Measurements from ENCODE around the gene CYP2A7. TPM values are rescaled to one million over a fixed set of nuclear protein-coding genes. Genes with fewer than 3 reads are reported as not detected.
"Not testable (repeated sequence)": the region's sequence is repeated elsewhere in the genome, so short reads cannot be mapped to it uniquely, and the experiment has no call there.

The CYP2A7 gene
- total RNA-seq, 4 donors from 2014 or later = not detected

DNA sequence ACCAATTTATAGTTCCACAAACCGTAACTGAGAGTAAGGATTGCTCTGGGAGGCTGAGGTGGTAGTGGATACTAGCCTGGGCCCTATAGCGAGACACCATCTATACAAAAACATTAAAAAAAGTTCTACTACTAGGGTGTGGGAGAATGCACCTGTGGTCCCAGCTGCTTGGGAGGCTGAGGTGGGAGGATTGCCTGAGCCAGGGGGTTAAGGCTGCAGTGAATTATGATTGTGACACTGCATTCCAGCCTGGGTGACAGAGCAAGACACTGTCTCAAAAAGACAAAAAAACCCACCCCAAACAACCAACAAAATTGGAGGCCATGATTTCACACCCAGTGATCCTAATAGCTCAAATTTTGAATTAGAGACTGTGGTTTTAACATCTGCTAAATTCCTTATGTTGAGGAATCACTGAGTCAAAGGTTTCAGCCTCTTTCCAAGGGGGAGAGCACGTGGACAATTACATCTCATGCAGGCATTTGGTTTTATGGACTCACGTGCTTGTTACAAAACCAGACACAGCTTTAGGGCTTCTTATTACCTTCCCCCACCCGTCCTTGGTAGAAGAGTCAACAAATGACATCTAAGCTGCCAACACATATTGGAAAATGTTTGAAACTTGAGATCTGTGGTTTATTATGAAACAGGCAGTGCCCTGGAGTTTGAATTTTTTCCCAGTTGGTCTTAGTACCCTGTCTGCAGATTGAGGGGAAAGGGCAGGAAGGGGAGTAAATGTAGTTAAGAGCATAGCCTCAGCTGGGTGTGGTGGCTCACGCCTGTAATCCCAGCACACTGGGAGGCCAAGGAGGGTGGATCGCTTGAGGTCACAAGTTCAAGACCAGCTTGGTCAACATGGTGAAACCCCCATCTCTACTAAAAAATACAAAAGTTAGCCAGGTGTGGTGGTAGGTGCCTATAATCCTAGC is 50.3 kb downstream of the CYP2A7 start:
- TF ChIP-seq, protein P1, sequence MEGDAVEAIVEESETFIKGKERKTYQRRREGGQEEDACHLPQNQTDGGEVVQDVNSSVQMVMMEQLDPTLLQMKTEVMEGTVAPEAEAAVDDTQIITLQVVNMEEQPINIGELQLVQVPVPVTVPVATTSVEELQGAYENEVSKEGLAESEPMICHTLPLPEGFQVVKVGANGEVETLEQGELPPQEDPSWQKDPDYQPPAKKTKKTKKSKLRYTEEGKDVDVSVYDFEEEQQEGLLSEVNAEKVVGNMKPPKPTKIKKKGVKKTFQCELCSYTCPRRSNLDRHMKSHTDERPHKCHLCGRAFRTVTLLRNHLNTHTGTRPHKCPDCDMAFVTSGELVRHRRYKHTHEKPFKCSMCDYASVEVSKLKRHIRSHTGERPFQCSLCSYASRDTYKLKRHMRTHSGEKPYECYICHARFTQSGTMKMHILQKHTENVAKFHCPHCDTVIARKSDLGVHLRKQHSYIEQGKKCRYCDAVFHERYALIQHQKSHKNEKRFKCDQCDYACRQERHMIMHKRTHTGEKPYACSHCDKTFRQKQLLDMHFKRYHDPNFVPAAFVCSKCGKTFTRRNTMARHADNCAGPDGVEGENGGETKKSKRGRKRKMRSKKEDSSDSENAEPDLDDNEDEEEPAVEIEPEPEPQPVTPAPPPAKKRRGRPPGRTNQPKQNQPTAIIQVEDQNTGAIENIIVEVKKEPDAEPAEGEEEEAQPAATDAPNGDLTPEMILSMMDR (IDR thresholded peaks at IDR 0.05) = no peak
- no peak for TF ChIP-seq POLR2AphosphoS5 (IDR thresholded peaks at IDR 0.05)
- TF ChIP-seq EP300 (IDR thresholded peaks at IDR 0.05) = no peak
- TF ChIP-seq POLR2A (IDR thresholded peaks at IDR 0.05) = no peak
- H3K4me3 ChIP-seq = no peak overlapping the region
- WGBS, 2 donors (ENCODE audit: low coverage in 1 of 2) = 59 to 80% methylated on average over 6 to 7 of the region's 7 CpGs
- no peaks in the 10 kb centered on the region for H3K4me1 ChIP-seq
- H3K27ac ChIP-seq = no peak overlapping the region
- no peaks in the 10 kb centered on the region for H3K9me3 ChIP-seq
- no peaks in the 10 kb centered on the region for H3K27me3 ChIP-seq
- ATAC-seq = no peak
- peaks cover 0 to 23% of the 10 kb centered on the region in 2 donors for H3K36me3 ChIP-seq

DNA sequence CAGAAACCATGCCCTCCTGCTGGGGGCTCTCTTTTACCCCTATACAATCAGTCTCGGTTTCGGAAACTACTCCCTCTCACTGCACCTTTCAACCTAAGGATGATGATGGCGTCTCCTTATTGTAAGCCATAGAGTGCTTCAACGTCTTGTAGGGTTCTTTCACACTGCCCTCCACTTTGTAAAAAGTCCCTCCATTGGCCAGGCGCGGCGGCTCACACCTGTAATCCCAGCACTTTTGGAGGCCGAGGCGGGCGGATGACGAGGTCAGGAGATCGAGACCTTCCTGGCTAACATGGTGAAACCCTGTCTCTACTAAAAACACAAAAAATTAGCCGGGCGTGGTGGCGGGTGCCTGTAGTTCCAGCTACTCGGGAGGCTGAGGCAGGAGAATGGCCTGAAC is 51.3 kb downstream of the CYP2A7 start:
- H3K27ac ChIP-seq, H3K9me3 ChIP-seq: not testable (repeated sequence)

GRCh38 chr19:40829205-40829604 is 52.8 kb downstream of the CYP2A7 start:
- no peaks in the 10 kb centered on the region for H3K27me3 ChIP-seq
- H3K4me1 ChIP-seq = no peaks in the 10 kb centered on the region
- H3K4me3 ChIP-seq = no peak overlapping the region
- TF ChIP-seq EP300 (IDR thresholded peaks at IDR 0.05) = no peak
- TF ChIP-seq POLR2AphosphoS5 (IDR thresholded peaks at IDR 0.05) = no peak
- no peak for TF ChIP-seq POLR2A (IDR thresholded peaks at IDR 0.05)
- TF ChIP-seq, protein P1 (IDR thresholded peaks at IDR 0.05) = no peak
- H3K9me3 ChIP-seq = no peaks in the 10 kb centered on the region
- H3K36me3 ChIP-seq = peaks cover 0 to 26% of the 10 kb centered on the region in 2 donors
- no peak overlapping the region for H3K27ac ChIP-seq
- ATAC-seq = no peak

More for the DNA sequence above, 51.3 kb downstream of the CYP2A7 start:
- 80 to 83% methylated on average over 1 to 2 of the region's 16 CpGs for WGBS, 2 donors (ENCODE audit: low coverage in 1 of 2)
- ATAC-seq, H3K4me3 ChIP-seq, H3K4me1 ChIP-seq, H3K27me3 ChIP-seq: not testable (repeated sequence)
- H3K36me3 ChIP-seq = peaks cover 0 to 26% of the 10 kb centered on the region in 2 donors

- Histone ChIP-seq H3K36me3 (peaks cover 0 to 26% of the 10 kb centered on the region in 2 donors), H3K4me1 (peaks cover 0 to 13% (median 0%) of the 10 kb centered on the region in 3 donors), H3K4me3 (no peak overlapping the region), H3K27me3 (no peaks in the 10 kb centered on the region), H3K9me3 (no peaks in the 10 kb centered on the region), H3K27ac (no peak overlapping the region)
- TF ChIP-seq POLR2A (IDR thresholded peaks at IDR 0.05) = no peak
- TF ChIP-seq EP300 (IDR thresholded peaks at IDR 0.05) = no peak
- TF ChIP-seq, protein P1 (IDR thresholded peaks at IDR 0.05) = no peak
- TF ChIP-seq POLR2AphosphoS5 (IDR thresholded peaks at IDR 0.05) = no peak
- 90 to 93% methylated on average over 12 to 21 of the region's 22 CpGs for WGBS, 2 donors (ENCODE audit: low coverage in 1 of 2)
- ATAC-seq = no peak
Measured at GRCh38 chr19:40827386-40828247, 54.4 kb downstream of the CYP2A7 start.

DNA sequence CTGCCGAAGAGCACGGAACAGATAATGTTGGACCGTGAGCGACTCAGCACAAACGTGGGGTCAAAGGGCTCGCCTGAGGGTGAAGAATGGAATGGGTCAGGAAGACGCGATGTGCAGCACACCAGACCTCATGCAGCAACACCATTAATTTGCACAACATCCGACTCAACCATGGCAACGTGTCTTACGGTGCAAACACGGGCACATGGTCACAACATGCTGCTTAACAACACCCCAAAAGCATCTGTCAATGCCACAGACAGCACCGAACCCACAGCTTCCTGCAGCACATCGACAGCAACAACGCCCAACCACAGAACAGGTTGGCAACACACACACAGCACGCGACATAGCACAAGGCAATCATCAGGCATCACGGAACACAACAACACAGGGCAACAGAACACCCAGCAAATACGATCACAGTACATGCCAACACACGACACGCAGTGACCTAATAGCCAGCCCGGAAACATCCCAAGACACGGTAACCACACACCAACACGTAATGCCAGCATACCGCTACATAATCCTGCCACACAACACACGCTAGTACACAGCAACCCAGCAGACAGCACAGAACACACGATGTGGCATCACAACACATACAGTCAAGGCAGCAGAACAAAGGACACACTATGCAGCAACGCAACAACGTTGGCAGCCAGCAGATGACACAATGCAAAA is 55.2 kb downstream of the CYP2A7 start:
- H3K4me1 ChIP-seq = peaks cover 0 to 19% (median 0%) of the 10 kb centered on the region in 3 donors
- H3K4me3 ChIP-seq, H3K27me3 ChIP-seq, ATAC-seq, H3K27ac ChIP-seq, H3K9me3 ChIP-seq: not testable (repeated sequence)
- 88 to 100% methylated on average over 4 to 6 of the region's 29 CpGs for WGBS, 2 donors (ENCODE audit: low coverage in 1 of 2)
- peaks cover 0 to 26% of the 10 kb centered on the region in 2 donors for H3K36me3 ChIP-seq

DNA sequence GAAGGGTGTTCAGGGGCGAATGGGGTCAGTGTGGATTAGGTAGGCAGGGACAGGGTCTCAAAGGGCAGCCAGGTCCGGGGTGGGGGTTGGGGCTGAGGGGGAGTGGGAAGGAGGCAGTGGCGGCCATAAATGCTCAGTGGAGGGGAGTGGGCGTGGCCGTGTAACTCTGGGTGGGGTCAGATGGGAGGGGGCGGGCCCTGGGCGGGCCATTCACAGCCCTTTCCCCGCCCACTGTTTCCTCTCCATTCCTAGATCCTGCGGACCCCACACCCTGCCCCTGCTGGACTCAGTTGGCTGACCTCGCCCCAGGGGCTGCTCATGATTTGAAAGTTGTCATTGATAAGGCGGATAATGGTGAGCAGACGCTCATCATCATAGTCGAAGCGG is 55.7 kb downstream of the CYP2A7 start:
- H3K9me3 ChIP-seq, ATAC-seq, H3K4me3 ChIP-seq, H3K27ac ChIP-seq, H3K27me3 ChIP-seq: not testable (repeated sequence)
- Histone ChIP-seq H3K36me3 (peaks cover 0 to 26% of the 10 kb centered on the region in 2 donors), H3K4me1 (peaks cover 0 to 19% (median 0%) of the 10 kb centered on the region in 3 donors)
- WGBS, 2 donors (ENCODE audit: low coverage in 1 of 2) = 40% methylated on average over 1 of the region's 14 CpGs; no CpG with 5 or more reads in 1 of the 2 donors

DNA sequence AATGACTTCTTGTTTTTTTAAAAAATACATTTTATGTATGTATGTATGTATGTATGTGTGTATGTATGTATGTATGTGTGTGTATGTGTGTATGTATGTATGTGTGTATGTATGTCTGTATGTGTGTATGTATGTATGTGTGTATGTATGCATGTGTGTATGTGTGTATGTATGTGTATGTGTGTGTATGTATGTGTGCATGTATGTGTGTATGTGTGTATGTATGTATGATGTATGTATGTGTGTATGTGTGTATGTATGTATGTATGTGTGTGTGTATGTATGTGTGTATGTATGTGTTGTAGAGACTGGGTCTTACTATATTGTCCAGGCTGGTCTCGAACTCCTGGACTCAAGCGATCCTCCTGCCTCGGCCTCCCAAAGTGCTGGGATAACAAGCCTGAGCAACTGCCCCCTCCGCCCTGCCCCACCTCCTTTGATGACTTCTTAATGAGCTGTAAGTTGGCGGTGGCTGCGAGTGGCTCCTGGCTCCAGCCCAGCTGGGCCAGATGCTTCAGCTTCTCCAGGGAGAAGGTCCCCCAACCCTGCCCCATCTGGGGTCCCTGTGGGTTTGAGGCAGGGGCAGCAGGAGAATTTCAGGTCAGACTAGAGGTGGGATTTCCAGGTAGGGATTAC is 56.5 kb downstream of the CYP2A7 start:
- H3K4me1 ChIP-seq = peaks cover 0 to 19% (median 0%) of the 10 kb centered on the region in 3 donors
- H3K4me3 ChIP-seq, H3K9me3 ChIP-seq, ATAC-seq, H3K27ac ChIP-seq, H3K27me3 ChIP-seq: not testable (repeated sequence)
- WGBS, 2 donors (ENCODE audit: low coverage in 1 of 2) = 100% methylated on average over 3 of the region's 6 CpGs; no CpG with 5 or more reads in 1 of the 2 donors
- peaks cover 0 to 26% of the 10 kb centered on the region in 2 donors for H3K36me3 ChIP-seq

Measured in gastroesophageal sphincter (tissue), 4 donors.